Stimulated activated CD4-positive, alpha-beta T cell treated with anti-CD3 and anti-CD28 coated beads, Interleukin-4, amount 100 ng/mL, for 48 hours (primary cell): ENCODE data around the gene YES1.
"Not testable (repeated sequence)": the region's sequence is repeated elsewhere in the genome, so short reads cannot be mapped to it uniquely, and the experiment has no call there.

Source experiments
- DNase-seq, 2 donors: peaks; one replicate each; pipeline ENCODE4 v3.0.0-alpha.2; 2020; ENCODE audit warnings: low read depth in 2 of 2

Gene YES1

GRCh38 chr18:784470-785172, 27.4 kb downstream of the YES1 start:
- DNase-seq: no peak

DNA sequence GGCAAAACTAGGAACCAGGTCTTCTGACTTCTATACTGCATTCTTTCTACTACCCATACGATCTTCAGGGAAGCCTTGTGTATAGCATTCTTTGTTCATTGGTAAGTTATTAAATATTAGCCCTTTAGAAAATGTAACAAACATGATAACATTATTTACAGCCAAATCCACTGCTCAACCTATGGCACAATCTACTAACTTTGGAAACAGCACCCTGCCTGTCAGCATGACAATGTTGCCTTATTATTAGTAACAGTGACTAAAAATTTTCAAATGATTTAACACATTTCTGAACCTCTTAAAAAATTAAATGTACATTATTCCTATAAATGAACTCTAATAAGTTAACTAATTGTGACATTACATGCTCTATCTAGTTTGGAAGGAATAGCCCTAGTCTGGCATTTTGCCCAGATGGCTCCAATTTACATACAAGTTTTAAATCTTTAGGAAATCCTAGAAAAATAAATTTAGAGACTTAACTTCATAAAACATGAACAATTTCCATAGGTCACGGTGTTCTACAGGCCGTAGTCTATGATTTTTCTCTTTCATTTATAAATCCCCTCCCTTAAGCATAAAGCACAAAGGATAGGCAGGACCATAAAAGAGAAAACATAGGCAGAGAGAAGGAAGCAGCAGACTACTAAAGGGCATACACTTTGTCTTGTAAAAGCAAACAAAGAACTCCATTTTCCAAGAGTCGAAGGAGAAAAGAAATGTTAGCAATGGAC, 33.7 kb downstream of the YES1 start:
- DNase-seq: no peak

- no peak for DNase-seq
Observed at GRCh38 chr18:777021-777420, 35.0 kb downstream of the YES1 start.

DNA sequence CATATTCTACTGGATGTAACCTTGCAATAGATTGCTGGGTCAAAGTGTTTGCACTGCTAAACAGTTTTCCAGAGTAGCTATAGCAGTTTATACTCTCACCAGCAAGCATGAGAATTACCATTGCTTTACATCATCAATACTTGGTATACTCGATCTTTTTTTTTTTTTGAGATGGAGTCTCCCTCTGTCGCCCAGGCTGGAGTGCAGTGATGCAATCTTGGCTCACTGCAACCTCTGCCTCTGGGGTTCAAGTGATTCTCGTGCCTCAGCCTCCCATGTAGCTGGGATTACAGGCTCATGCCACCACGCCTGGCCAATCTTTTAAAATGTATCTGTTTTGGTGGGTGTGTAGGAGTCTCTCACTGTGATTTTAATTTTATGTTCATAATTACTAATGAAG, 36.0 kb downstream of the YES1 start:
- not testable (repeated sequence) for DNase-seq

DNA sequence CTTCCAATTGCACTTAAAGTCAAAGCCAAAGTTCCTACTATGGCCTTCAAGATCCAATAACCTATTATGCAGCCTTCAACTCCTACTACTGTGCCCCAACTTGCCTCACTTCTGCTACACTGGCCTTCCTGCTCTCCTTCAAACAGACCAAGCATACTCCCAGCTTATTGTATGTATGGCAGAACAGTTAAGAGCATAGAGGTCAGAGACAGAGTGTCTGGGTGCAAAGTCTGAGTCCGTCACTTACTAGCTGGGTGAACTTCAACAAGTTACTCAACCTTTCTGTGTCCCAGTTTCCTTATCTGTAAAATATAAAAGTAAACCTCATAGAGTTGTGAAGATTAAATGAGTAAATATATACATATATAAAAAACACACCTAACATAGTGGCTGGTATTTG, 37.2 kb downstream of the YES1 start:
- DNase-seq: no peak

DNA sequence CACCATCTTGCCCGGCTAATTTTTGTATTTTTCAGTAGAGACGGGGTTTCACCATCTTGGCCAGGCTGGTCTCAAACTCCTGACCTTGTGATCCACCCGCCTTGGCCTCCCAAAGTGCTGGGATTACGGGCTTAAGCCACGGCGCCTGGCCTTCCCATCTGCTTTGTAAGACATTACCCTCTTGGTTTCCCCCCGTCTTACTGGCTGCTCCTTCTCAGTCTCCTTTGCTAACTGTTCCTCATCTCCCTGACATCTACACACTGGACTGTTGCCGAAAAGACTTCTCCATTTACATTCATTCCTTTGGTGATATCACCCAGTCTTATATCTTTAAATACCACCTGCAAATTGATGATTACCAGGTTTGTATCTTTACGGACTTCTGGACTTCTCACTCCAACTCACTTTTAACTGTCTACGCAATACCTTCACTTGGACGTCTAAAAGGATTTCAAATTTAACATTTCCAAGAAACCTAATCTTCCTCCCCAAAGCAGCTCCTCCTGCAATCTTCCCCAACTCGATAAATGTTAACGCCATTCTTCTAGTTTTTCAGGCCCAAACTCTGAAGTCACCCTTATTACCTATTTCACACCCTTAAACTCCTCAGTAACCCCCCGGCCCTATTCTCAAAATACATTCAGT, 37.9 kb downstream of the YES1 start:
- no peak for DNase-seq

- DNase-seq: no peak
Observed at GRCh38 chr18:770583-770961, 41.5 kb downstream of the YES1 start.

GRCh38 chr18:767961-768360, 44.1 kb downstream of the YES1 start:
- no peak for DNase-seq

DNA sequence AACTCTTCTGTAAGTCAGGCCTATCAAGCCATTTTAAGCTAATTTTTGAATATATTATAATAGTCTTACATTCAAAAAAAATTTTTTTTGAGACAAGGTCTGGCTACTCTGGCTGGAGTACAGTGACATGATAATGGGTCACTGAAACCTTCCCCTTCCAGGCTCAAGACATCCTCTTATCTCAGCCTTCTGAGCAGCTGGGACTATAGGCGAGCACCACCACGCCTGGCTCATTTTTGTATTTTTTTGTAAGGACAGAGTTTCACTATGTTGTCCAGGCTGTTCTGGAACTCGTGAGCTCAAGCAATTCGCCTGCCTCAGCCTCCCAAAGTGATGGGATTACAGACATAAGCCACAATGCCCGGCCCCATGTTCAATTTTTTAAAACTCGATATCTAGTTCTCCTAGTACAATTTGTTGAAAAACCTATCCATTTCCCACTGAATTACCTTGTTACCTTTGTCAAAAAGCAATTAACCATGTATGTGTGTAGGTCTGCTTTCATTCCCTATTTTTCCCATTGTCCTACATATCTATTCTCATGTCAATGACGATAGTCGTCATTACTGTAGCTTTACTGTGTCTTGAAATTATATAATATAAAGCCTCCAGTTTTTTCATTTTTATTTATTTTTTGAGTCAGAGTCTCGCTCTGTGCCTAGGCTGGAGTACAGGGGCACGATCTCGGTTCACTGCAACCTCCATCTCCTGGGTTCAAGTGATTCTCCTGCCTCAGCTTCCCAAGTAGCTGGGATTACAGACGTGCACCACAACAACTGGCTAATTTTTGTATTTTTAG, 44.8 kb downstream of the YES1 start:
- no peak for DNase-seq

- no peak for DNase-seq
Observed at GRCh38 chr18:766550-766860, 45.5 kb downstream of the YES1 start.

DNA sequence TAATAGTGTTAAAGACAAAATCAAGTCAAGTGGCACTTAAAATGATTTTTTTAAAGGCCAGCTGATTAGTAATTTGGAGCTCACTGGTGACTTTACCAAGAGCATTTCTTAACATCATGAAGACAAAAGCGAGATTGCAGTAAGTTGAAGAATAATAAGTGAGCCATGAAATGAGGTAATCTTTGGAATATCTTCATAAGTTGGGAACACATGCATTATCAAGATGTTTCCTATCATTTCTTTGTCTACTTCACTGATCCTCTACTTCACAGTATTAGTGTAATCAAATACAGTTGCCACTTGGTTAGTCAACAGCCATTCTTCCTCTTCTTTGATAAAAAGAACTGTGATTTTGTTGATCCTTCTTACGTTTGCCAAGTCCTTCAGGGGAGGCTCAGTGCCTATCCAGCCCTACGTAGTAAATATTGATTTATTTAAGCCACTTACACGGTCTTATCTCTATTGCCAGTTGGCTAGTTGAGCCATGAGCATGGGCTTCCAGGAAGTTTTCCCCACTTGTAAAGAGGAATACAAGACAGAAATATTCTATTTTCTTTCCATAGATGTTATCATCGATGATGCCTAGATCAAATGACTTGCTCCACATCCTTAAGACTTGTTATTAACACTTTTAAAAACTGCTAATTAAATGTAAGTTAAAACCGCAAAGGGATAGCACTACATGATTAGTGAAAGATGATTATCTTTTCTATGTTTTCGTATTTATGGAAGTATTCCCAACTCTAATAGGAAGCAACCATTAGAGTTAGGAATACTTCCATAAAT, 46.1 kb downstream of the YES1 start:
- DNase-seq: no peak

- not testable (repeated sequence) for DNase-seq
Observed at GRCh38 chr18:759864-760263, 52.2 kb downstream of the YES1 start.

GRCh38 chr18:755506-755905, 56.5 kb downstream of the YES1 start:
- DNase-seq: no peak

DNA sequence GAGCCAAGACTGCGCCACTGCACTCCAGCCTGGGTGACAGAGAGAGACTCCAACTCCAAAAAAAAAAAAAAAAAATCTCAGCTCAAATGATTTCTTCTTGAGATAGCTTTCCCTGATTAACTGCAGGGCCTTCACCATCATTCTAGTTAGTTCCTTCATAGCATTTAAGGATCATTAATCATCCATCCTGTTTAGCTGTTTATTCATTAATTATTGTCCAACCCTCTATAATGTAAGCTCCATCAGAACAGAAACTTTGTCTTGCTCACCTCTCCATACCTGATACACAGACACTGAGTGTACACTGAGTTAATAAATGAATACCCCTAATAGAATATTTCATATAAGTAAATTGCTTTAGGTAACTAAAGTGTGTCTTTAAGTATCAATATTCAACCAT, 57.4 kb downstream of the YES1 start:
- DNase-seq: no peak

- DNase-seq: no peak
Observed at GRCh38 chr18:750456-750855, 61.6 kb downstream of the YES1 start.

GRCh38 chr18:744832-745597, 67.0 kb downstream of the YES1 start:
- no peak for DNase-seq

DNA sequence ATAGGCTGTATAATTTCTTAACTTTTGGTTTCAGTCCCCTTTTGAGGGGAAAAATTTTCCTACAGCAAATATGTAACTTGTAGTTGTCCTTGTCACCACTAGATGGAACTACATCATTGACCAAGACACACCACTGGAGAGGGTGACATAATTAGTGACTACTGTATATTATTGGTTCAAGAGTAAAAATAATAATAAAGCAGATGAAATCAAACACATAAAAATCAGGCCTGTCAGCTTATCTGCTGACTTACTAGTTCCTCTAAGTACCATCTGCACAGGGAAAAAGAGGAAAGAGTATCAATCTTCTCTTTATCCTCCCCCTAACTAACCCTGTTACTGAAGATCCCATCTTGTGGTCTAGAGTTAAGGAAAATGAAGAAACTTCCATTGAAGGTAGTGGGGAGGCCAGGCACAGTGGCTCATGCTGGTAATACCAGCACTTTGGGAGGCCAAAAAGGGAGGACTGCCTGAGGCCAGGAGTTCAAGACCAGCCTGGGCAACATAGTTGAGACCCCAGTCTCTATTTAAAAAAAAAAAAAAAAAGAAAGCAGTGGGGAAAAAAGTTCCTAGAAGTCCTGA, 70.0 kb downstream of the YES1 start:
- DNase-seq: no peak

GRCh38 chr18:732371-732770, 79.7 kb downstream of the YES1 start:
- DNase-seq: no peak

- DNase-seq: no peak
Observed at GRCh38 chr18:731185-731584, 80.9 kb downstream of the YES1 start.

DNA sequence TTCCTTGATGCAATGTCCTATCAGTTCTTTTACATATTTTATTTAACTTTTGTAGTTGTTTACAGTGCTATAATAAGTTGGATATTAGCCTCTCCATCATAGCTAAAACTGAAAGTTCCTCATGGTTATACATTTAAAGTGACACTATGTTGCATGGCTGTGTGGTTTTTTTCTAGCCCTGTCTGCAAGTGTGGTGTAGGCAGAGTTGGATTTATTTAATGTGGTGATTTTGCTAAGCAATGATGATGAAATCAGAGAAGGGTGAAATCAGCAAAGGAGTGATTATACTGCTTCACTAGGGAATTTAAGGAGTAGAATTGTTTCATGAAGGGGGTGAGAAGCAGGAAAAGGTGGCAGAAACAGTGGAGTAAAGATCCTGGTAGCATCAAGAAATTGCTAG, 81.3 kb downstream of the YES1 start:
- no peak for DNase-seq

GRCh38 chr18:730120-730519, 81.9 kb downstream of the YES1 start:
- DNase-seq: not testable (repeated sequence)
